Measurements from ENCODE around the gene TIAM2.

GRCh38 chr6:155215906-155216305, 220.8 kb downstream of the TIAM2 start:
- TF ChIP-seq CTCF (IDR thresholded peaks at IDR 0.05): no peak
- TF ChIP-seq POLR2A (IDR thresholded peaks at IDR 0.05): no peak
- TF ChIP-seq EP300 (IDR thresholded peaks at IDR 0.05): no peak

All from ovary (tissue), 3 donors.